ENCODE data around the gene LARGE1. TPM values are rescaled to one million over a fixed set of nuclear protein-coding genes. Genes with fewer than 3 reads are reported as not detected.

Gene LARGE1
- total RNA-seq, 1 donor: 22.8 TPM

DNA sequence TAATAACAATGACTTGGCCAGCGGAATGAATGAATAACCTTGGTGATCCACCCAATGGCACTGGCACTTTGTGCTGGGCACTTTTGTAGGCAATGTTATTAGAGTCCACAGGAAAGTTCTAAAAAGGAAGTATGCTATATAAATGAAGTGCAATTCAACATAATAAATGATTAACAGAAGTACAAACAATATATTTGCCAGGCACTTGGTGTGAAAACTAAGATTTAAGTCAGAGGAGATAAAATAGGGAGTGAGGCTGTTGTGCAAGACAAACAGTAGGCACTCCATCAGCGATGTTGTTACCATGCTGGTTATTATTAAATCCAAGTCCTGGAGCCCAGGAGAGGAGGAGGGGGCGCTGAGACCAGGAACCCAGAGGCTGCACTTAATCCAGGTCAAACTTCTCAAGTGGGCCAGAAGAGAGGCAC is 173.8 kb downstream of the LARGE1 start:
- no peaks in the 10 kb centered on the region for H3K9me3 ChIP-seq (ENCODE audit: low read depth, low read length)
- H3K27ac ChIP-seq (ENCODE audit: low read depth, low read length): no peak overlapping the region
- H3K79me2 ChIP-seq (ENCODE audit: insufficient read depth, low read length): no peaks in the 10 kb centered on the region
- TF ChIP-seq, protein P1, sequence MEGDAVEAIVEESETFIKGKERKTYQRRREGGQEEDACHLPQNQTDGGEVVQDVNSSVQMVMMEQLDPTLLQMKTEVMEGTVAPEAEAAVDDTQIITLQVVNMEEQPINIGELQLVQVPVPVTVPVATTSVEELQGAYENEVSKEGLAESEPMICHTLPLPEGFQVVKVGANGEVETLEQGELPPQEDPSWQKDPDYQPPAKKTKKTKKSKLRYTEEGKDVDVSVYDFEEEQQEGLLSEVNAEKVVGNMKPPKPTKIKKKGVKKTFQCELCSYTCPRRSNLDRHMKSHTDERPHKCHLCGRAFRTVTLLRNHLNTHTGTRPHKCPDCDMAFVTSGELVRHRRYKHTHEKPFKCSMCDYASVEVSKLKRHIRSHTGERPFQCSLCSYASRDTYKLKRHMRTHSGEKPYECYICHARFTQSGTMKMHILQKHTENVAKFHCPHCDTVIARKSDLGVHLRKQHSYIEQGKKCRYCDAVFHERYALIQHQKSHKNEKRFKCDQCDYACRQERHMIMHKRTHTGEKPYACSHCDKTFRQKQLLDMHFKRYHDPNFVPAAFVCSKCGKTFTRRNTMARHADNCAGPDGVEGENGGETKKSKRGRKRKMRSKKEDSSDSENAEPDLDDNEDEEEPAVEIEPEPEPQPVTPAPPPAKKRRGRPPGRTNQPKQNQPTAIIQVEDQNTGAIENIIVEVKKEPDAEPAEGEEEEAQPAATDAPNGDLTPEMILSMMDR (IDR thresholded peaks at IDR 0.05; ENCODE audit: extremely low read depth, low read depth, low read length): no peak
- no peaks in the 10 kb centered on the region for H3K36me3 ChIP-seq (ENCODE audit: insufficient read depth, low read length)
- H4K20me1 ChIP-seq (ENCODE audit: insufficient read depth, low read length): no peaks in the 10 kb centered on the region
- no peak overlapping the region for H3K4me3 ChIP-seq (ENCODE audit: insufficient read depth, low read length)
- no peaks in the 10 kb centered on the region for H3K27me3 ChIP-seq (ENCODE audit: insufficient read depth, low read length)
- H3K4me1 ChIP-seq (ENCODE audit: insufficient read depth, low read length): no peaks in the 10 kb centered on the region
- H3K4me2 ChIP-seq (ENCODE audit: insufficient read depth, low read length): no peak overlapping the region
- H2AFZ ChIP-seq (ENCODE audit: low read length): no peak overlapping the region
- no peak for DNase-seq (ENCODE audit: insufficient read length, low spot score, missing footprints)

DNA sequence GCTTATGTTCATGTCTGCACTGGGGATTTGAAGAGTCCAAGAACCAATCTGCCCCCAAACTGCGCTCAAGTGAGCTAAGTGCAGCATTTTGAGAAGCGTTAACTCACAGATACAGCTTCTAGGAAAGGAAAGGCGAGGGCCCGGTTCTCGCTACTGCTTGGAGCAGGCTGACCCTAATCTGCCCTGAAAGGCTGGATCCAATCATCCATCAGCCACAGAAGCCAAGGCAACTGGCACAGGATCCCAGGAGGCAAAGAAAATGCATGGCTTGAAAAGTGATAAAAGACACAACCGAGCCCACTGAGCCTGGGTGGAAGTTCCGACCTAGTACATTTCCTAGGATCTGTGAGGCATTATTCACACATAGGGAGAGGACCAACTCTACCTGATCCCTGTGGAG is 174.8 kb downstream of the LARGE1 start:
- H4K20me1 ChIP-seq (ENCODE audit: insufficient read depth, low read length): no peaks in the 10 kb centered on the region
- no peaks in the 10 kb centered on the region for H3K36me3 ChIP-seq (ENCODE audit: insufficient read depth, low read length)

DNA sequence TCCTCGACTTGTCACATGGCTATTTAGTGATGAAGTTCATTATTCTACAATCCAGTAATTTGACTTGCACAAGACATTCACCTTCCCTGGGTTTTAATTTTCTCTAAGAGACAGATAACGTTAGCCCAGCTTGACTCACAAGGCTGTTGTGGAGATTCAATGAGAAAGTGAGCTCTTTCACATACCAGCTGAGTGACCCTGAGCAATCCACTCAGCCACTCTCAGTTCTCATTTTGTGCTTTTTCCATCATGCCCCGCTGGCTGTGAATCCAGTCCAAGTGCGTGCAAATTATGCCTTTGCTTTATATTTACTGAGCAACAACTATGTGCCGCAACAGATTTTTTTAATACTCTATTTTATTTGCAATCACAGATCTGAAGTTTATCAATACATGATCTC is 176.5 kb downstream of the LARGE1 start:
- no peak overlapping the region for H3K4me2 ChIP-seq (ENCODE audit: insufficient read depth, low read length)
- no peaks in the 10 kb centered on the region for H3K27me3 ChIP-seq (ENCODE audit: insufficient read depth, low read length)
- DNase-seq (ENCODE audit: insufficient read length, low spot score, missing footprints): no peak
- H3K9me3 ChIP-seq (ENCODE audit: low read depth, low read length): no peaks in the 10 kb centered on the region
- no peak overlapping the region for H3K27ac ChIP-seq (ENCODE audit: low read depth, low read length)
- H3K4me1 ChIP-seq (ENCODE audit: insufficient read depth, low read length): no peaks in the 10 kb centered on the region
- H3K36me3 ChIP-seq (ENCODE audit: insufficient read depth, low read length): no peaks in the 10 kb centered on the region
- H3K4me3 ChIP-seq (ENCODE audit: insufficient read depth, low read length): no peak overlapping the region
- no peaks in the 10 kb centered on the region for H3K79me2 ChIP-seq (ENCODE audit: insufficient read depth, low read length)
- no peaks in the 10 kb centered on the region for H4K20me1 ChIP-seq (ENCODE audit: insufficient read depth, low read length)
- H2AFZ ChIP-seq (ENCODE audit: low read length): no peak overlapping the region
- TF ChIP-seq, protein P1 (IDR thresholded peaks at IDR 0.05; ENCODE audit: extremely low read depth, low read depth, low read length): no peak

More for the DNA sequence above, 174.8 kb downstream of the LARGE1 start:
- no peak for DNase-seq (ENCODE audit: insufficient read length, low spot score, missing footprints)
- no peak overlapping the region for H2AFZ ChIP-seq (ENCODE audit: low read length)
- H3K4me2 ChIP-seq (ENCODE audit: insufficient read depth, low read length): no peak overlapping the region
- no peaks in the 10 kb centered on the region for H3K4me1 ChIP-seq (ENCODE audit: insufficient read depth, low read length)
- H3K9me3 ChIP-seq (ENCODE audit: low read depth, low read length): no peaks in the 10 kb centered on the region
- TF ChIP-seq, protein P1 (IDR thresholded peaks at IDR 0.05; ENCODE audit: extremely low read depth, low read depth, low read length): no peak
- no peaks in the 10 kb centered on the region for H3K27me3 ChIP-seq (ENCODE audit: insufficient read depth, low read length)
- no peaks in the 10 kb centered on the region for H3K79me2 ChIP-seq (ENCODE audit: insufficient read depth, low read length)
- no peak overlapping the region for H3K4me3 ChIP-seq (ENCODE audit: insufficient read depth, low read length)
- no peak overlapping the region for H3K27ac ChIP-seq (ENCODE audit: low read depth, low read length)

DNA sequence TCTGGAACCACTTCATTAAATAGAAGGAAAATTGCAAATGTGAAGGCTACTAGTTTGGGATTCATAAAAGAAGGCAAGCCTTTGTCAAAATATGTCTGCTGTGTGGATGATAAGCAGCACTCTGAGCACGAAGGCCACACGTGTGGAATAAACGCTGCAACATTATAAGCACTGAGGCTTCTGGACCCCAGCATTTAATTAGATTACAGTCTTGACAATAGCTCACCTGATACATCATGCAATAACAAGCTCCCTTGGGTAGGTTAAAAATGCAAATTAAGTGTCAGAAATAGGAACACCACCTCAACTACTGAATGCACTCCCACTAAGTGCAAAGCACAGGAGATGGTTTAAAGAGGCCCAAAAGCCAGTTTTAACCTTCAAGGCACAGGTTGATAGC is 179.3 kb downstream of the LARGE1 start:
- H3K79me2 ChIP-seq (ENCODE audit: insufficient read depth, low read length): no peaks in the 10 kb centered on the region
- no peaks in the 10 kb centered on the region for H3K9me3 ChIP-seq (ENCODE audit: low read depth, low read length)
- H3K4me1 ChIP-seq (ENCODE audit: insufficient read depth, low read length): no peaks in the 10 kb centered on the region
- no peaks in the 10 kb centered on the region for H3K27me3 ChIP-seq (ENCODE audit: insufficient read depth, low read length)
- no peak overlapping the region for H3K4me2 ChIP-seq (ENCODE audit: insufficient read depth, low read length)
- H3K4me3 ChIP-seq (ENCODE audit: insufficient read depth, low read length): no peak overlapping the region
- H2AFZ ChIP-seq (ENCODE audit: low read length): no peak overlapping the region
- TF ChIP-seq, protein P1 (IDR thresholded peaks at IDR 0.05; ENCODE audit: extremely low read depth, low read depth, low read length): no peak
- H3K36me3 ChIP-seq (ENCODE audit: insufficient read depth, low read length): no peaks in the 10 kb centered on the region
- no peaks in the 10 kb centered on the region for H4K20me1 ChIP-seq (ENCODE audit: insufficient read depth, low read length)
- no peak overlapping the region for H3K27ac ChIP-seq (ENCODE audit: low read depth, low read length)
- no peak for DNase-seq (ENCODE audit: insufficient read length, low spot score, missing footprints)

All from osteoblast (primary cell).